Endodermal cell (in vitro differentiated cells): ENCODE data around the gene KDM2A. TPM values are rescaled to one million over a fixed set of nuclear protein-coding genes. Genes with fewer than 3 reads are reported as not detected.
"Not testable (repeated sequence)": the region's sequence is repeated elsewhere in the genome, so short reads cannot be mapped to it uniquely, and the experiment has no call there.

Experiments used
- DNase-seq: peaks from one replicate; pipeline ENCODE4 v3.0.0-alpha.2; 2017
- H3K27ac ChIP-seq: 2 replicates; pipeline ENCODE4 v1.5.1; 2013; ENCODE audit warnings: mild to moderate bottlenecking, low read depth, low read length, moderate library complexity
- H3K27me3 ChIP-seq: 2 replicates; pipeline ENCODE4 v1.6.1; 2013; ENCODE audit warnings: mild to moderate bottlenecking, low read length, moderate library complexity; ENCODE audit not compliant: insufficient read depth, control insufficient read depth, poor library complexity, severe bottlenecking
- H3K36me3 ChIP-seq: 2 replicates; pipeline ENCODE4 v1.7.0; 2013; ENCODE audit warnings: mild to moderate bottlenecking, low read length, moderate library complexity; ENCODE audit not compliant: control insufficient read depth, insufficient read depth
- H3K4me1 ChIP-seq: one replicate; pipeline ENCODE4 v1.7.0; 2013; ENCODE audit warnings: low read length; ENCODE audit not compliant: control insufficient read depth, insufficient read depth
- H3K4me3 ChIP-seq: 2 replicates; pipeline ENCODE4 v1.5.1; 2013; ENCODE audit warnings: mild to moderate bottlenecking, low read length, moderate library complexity
- H3K9ac ChIP-seq: 2 replicates; pipeline ENCODE4 v1.6.1; 2013; ENCODE audit warnings: mild to moderate bottlenecking, low read length, moderate library complexity; ENCODE audit not compliant: poor library complexity, severe bottlenecking; ENCODE audit errors: extremely low read depth
- H3K9me3 ChIP-seq: 2 replicates; pipeline ENCODE4 v1.6.1; 2013; ENCODE audit warnings: mild to moderate bottlenecking, low read length, moderate library complexity; ENCODE audit not compliant: control insufficient read depth
- H3K27ac Mint-ChIP-seq: 2 replicates; pipeline ENCODE4 v1.8.0; 2020; ENCODE audit warnings: mixed read lengths
- H3K27me3 Mint-ChIP-seq: 2 replicates; pipeline ENCODE4 v1.8.0; 2021; ENCODE audit warnings: mild to moderate bottlenecking, mixed read lengths; ENCODE audit not compliant: insufficient read depth
- H3K36me3 Mint-ChIP-seq: 2 replicates; pipeline ENCODE4 v1.8.0; 2020; ENCODE audit warnings: low read depth, mixed read lengths
- H3K4me1 Mint-ChIP-seq: 2 replicates; pipeline ENCODE4 v1.8.0; 2020; ENCODE audit warnings: mixed read lengths
- H3K4me3 Mint-ChIP-seq: 2 replicates; pipeline ENCODE4 v1.8.0; 2020; ENCODE audit warnings: mild to moderate bottlenecking, moderate library complexity, mixed read lengths
- H3K9me3 Mint-ChIP-seq: 2 replicates; pipeline ENCODE4 v1.8.0; 2020; ENCODE audit warnings: mild to moderate bottlenecking, mixed read lengths
- WGBS, 2 experiments: methylation state at CpG; one replicate each; pipeline versions ENCODE4 v1.1.5 to v1.1.7; 2013; ENCODE audit warnings: missing lambda C conversion rate in 2 of 2, mixed read lengths in 1 of 2; ENCODE audit not compliant: insufficient coverage in 1 of 2, insufficient read length in 1 of 2; 5-methylcytosine and 5-hydroxymethylcytosine counted together
- total RNA-seq, 2 donors: library from RNA; stranded (reverse); fragmentation: NEBNext Ultra II Directional in 1 of 2; extraction: Animal tissue kit (Norgen Biotek cat#: 25700) in 1 of 2; gene quantifications; 2 replicates in 1 of 2; 3 replicates in 1 of 2; pipeline ENCODE4 v1.2.1, GENCODE V29; 2021
- TF ChIP-seq, protein P1 (sequence below): fragments of 200-600 bp; sonication (generic); conservative IDR thresholded peaks from 2 replicates; pipeline ENCODE4 v1.5.0; 2021; ENCODE audit warnings: antibody characterized with exemption, mild to moderate bottlenecking

The KDM2A gene
- total RNA-seq, 2 donors from 2014 or later, result 59.4 to 75.4 TPM

DNA sequence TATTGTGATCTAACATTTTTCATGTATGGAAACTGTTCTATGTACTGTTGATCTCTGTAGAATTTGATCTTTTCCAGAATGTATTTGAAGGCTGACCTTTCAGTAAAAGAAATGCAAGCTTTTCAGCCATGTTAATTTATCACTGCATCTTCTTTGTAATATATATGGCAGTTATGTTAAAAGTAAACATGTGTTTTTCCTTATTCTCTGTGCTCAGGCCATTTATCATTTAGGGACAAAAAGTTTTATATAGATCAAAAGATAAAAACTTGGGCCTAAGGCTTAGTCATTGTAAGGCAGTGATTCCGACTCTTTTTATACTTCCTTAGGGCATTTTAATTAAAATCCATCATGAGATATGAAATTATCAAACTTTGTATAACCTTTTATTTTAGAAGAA is 48.7 kb downstream of the KDM2A start:
- Mint-ChIP-seq H3K4me1 (peaks cover 4% of the 10 kb centered on the region), H3K4me3 (no peak overlapping the region), H3K9me3 (no peaks in the 10 kb centered on the region), H3K27ac (no peak overlapping the region), H3K36me3 (peaks cover 24% of the 10 kb centered on the region), H3K27me3 (no peaks in the 10 kb centered on the region)
- 80% methylated on average over 1 of the region's 1 CpG; no CpG with 5 or more reads in 1 of the 2 experiments for WGBS, 2 experiments
- H3K36me3 ChIP-seq, result peaks cover 26% of the 10 kb centered on the region
- no peak overlapping the region for H3K27ac ChIP-seq
- H3K9me3 ChIP-seq, result no peaks in the 10 kb centered on the region
- TF ChIP-seq, protein P1, sequence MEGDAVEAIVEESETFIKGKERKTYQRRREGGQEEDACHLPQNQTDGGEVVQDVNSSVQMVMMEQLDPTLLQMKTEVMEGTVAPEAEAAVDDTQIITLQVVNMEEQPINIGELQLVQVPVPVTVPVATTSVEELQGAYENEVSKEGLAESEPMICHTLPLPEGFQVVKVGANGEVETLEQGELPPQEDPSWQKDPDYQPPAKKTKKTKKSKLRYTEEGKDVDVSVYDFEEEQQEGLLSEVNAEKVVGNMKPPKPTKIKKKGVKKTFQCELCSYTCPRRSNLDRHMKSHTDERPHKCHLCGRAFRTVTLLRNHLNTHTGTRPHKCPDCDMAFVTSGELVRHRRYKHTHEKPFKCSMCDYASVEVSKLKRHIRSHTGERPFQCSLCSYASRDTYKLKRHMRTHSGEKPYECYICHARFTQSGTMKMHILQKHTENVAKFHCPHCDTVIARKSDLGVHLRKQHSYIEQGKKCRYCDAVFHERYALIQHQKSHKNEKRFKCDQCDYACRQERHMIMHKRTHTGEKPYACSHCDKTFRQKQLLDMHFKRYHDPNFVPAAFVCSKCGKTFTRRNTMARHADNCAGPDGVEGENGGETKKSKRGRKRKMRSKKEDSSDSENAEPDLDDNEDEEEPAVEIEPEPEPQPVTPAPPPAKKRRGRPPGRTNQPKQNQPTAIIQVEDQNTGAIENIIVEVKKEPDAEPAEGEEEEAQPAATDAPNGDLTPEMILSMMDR, result no peak
- no peaks in the 10 kb centered on the region for H3K4me1 ChIP-seq
- H3K27me3 ChIP-seq, result no peaks in the 10 kb centered on the region
- no peak overlapping the region for H3K9ac ChIP-seq
- no peak overlapping the region for H3K4me3 ChIP-seq
- no peak for DNase-seq

DNA sequence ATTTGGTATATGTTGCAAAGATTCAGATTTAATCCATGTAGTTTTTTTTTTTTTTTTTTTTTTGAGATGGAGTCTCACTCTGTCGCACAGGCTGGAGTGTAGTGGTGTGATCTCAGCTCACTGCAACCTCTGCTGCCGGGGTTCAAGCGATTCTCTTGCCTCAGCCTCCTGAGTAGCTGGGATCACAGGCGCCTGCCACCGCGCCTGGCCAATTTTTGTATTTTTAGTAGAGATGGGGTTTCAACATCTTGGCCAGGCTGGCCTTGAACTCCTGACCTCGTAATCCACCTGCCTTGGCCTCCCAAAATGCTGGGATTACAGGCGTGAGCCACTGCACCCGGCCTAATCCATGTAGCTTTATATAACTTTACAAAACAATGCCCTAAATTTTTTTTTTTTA is 49.8 kb downstream of the KDM2A start:
- DNase-seq, result not testable (repeated sequence)
- 95 to 100% methylated on average over 3 to 9 of the region's 9 CpGs for WGBS, 2 experiments

DNA sequence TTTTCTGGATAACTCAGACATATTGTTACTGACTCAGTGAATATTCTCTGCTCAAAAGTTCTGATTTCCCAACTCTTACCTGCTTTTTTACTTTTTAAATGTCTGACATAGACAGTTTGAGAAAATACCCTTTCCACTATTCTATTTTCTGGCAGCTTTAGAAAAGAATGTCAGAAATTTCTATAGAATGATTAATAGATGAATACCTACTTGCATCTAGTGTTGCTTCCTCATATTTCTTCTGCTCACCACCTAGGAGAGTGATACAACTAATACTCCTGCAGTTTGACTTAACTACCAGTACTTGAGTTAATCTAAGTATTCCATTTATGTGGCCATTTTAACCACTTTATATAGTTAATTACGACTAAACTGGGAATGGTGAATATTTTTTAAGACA is 55.2 kb downstream of the KDM2A start:
- Mint-ChIP-seq H3K27ac (no peak overlapping the region), H3K9me3 (no peaks in the 10 kb centered on the region), H3K4me1 (no peaks in the 10 kb centered on the region), H3K4me3 (no peak overlapping the region), H3K27me3 (no peaks in the 10 kb centered on the region), H3K36me3 (peaks cover 28% of the 10 kb centered on the region)
- Histone ChIP-seq H3K9me3 (no peaks in the 10 kb centered on the region), H3K27me3 (no peaks in the 10 kb centered on the region), H3K4me1 (no peaks in the 10 kb centered on the region), H3K27ac (no peak overlapping the region), H3K9ac (no peak overlapping the region), H3K36me3 (peaks cover 17% of the 10 kb centered on the region), H3K4me3 (no peak overlapping the region)
- no CpG with 5 or more reads among the region's 1 CpG for WGBS, 2 experiments
- no peak for DNase-seq
- TF ChIP-seq, protein P1, result no peak

More for the DNA sequence above, 49.8 kb downstream of the KDM2A start:
- H3K27ac ChIP-seq, H3K4me1 ChIP-seq, H3K4me1 Mint-ChIP-seq, H3K4me3 Mint-ChIP-seq, H3K9ac ChIP-seq, H3K9me3 Mint-ChIP-seq, H3K9me3 ChIP-seq, H3K27me3 Mint-ChIP-seq, H3K4me3 ChIP-seq, H3K27ac Mint-ChIP-seq, H3K27me3 ChIP-seq: not testable (repeated sequence)
- H3K36me3 ChIP-seq, result peaks cover 17% of the 10 kb centered on the region
- peaks cover 24% of the 10 kb centered on the region for H3K36me3 Mint-ChIP-seq
